Left lobe of liver (tissue), 2 donors: ENCODE data around the gene ARHGEF12. TPM values are rescaled to one million over a fixed set of nuclear protein-coding genes. Genes with fewer than 3 reads are reported as not detected.
A peak's percentile ranks its signal among the peaks of the same experiment; 100 is the strongest.

Experiments used
- ATAC-seq: fragments of 200-7000 bp; cut with Tn5 transposase; one replicate; pipeline ENCODE4 v1.9.1; 2020; ENCODE audit warnings: mild to moderate bottlenecking, moderate library complexity
- DNase-seq: peaks from one replicate; pipeline ENCODE4 v3.0.0-alpha.2; 2020; ENCODE audit warnings: low spot score
- total RNA-seq: library from RNA; stranded (reverse); gene quantifications from one replicate; pipeline ENCODE4 v1.2.1, GENCODE V29; 2021
- donor health status: DM: no; HTN: no; CAD: no; lungs with moderate emphysema.
- donor health status: DM: no; HTN: yes; CAD: no.

The ARHGEF12 gene
- total RNA-seq, 1 donor from 2014 or later = 68.7 TPM

- no peak for ATAC-seq
- no peak for DNase-seq
These were observed 4.3 kb downstream of the ARHGEF12 start for GRCh38 chr11:120340529-120340928.

DNA sequence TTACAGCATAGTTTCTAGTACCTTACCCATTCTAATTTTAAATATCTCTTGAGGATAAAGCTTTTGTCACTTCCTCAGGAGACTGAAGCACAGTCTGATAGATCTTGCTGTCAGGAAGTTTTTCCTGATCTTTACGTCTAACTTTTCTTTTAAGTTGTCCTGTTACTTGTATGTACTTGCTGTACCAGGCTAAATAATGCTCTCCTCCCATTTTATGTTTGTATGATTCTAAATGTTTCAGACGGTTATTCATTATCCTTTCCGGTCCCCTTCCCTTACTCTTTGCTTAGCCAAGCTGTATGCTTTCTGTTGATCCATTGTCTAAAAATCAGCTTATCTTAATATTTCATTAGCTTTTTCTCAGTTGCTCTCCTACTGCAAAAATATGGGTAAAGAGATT is 6.0 kb downstream of the ARHGEF12 start:
- ATAC-seq (no peak), DNase-seq (no peak)

- ATAC-seq (no peak), DNase-seq (no peak)
These were observed 6.5 kb downstream of the ARHGEF12 start for GRCh38 chr11:120342678-120343077.

GRCh38 chr11:120343429-120343828 is 7.2 kb downstream of the ARHGEF12 start:
- ATAC-seq (peak; percentile 39), DNase-seq (no peak)

DNA sequence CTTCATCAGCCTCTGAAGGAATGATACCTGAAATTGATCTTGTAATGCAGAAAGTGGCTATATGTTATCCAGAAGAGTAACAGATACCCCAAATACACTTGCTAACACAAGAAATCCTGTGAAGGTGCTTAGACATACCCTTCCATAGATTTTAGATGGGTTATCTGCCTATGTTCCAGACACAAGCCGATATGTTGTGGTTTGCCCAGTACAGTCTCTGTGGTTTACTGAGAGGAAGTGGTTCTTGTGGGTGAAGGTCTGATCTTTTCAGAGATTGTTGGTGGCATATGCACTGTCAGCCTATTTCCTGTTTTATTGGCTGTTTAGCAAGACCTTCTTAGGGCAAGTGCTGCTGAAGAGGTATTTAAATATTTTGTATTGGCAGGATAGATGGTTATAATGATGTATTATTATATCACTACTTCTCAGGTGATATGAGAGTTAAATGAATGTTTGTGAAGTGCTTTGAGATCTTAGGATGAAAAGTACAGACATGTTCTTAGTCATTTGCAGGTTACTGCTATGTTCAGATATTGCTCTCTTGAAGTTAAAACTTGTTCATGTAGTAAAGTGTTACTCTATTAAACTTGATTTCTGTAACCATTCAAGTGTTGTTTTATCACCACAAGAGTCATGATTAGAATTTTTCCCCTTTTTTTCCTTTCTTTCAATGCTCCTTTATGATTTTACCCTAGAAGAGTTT is 8.2 kb downstream of the ARHGEF12 start:
- no peak for DNase-seq
- ATAC-seq = no peak

GRCh38 chr11:120346233-120346632 is 10.0 kb downstream of the ARHGEF12 start:
- ATAC-seq (peak; percentile 15), DNase-seq (no peak)

DNA sequence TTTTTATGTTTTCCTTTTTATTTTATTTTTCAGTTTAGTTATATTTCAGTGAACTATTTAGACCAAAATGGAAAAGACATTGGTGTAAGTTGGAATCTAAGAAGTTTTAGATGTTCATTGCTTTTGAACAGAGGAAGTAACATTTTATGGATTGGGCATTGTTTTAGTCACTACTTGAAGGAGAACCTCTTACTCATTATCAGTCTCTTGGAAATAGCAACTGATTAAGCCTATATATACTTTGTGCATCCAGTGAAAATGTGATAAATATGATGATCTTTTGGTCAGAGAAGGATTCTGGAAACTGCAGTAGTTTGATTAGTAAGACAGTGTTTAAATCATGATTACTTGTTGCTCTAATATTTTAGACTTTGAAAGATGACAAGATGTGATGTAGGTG is 14.4 kb downstream of the ARHGEF12 start:
- DNase-seq (no peak), ATAC-seq (no peak)

DNA sequence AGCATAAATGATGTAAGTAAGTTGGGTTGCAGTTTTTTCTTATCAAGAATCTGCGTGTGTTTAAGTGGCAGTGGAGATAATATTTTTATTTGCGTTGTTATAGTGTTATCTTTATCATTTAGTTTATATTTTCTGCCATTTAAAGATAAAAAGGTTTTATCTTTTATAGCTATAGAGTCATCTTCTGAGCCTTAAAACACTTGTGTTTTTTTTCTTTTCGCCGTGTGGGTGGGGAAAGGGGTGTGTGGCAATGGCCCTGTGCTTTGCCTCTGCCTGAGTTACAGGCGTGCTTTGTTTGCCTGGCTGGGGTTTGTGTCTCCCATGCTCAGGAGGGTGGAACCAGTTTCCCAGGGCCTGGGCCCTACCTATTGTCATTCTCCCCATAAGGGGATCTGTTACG is 16.2 kb downstream of the ARHGEF12 start:
- ATAC-seq = peak; percentile 57
- no peak for DNase-seq

GRCh38 chr11:120354068-120354467 is 17.9 kb downstream of the ARHGEF12 start:
- peak; percentile 19 for ATAC-seq
- DNase-seq = no peak

GRCh38 chr11:120354779-120355178 is 18.6 kb downstream of the ARHGEF12 start:
- peak; percentile 61 for ATAC-seq

GRCh38 chr11:120357620-120358019 is 21.4 kb downstream of the ARHGEF12 start:
- DNase-seq (no peak), ATAC-seq (no peak)

More at GRCh38 chr11:120354779-120355178, 18.6 kb downstream of the ARHGEF12 start:
- DNase-seq = no peak

DNA sequence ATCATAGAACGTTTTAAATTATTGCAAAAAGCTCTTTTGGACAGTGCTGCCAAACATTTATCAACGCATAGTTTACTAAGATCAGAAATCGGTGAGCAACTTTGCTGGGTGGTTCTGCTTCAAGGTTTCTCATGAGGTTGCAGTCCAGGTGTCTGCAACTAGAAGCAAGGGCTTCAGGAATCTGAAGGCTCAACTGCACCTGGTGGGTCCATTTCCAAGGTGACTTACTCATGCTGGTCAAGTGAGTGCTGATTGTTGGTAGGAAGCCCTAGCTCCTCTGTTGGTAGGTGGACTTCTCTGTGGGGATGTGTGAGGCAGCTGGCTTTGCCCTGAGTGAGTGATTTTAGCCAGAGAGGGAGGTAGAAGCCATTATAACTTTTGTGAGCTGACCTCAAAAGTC is 22.5 kb downstream of the ARHGEF12 start:
- ATAC-seq = no peak
- DNase-seq = no peak

- ATAC-seq = no peak
- no peak for DNase-seq
These were observed 27.2 kb downstream of the ARHGEF12 start for GRCh38 chr11:120363436-120363835.

DNA sequence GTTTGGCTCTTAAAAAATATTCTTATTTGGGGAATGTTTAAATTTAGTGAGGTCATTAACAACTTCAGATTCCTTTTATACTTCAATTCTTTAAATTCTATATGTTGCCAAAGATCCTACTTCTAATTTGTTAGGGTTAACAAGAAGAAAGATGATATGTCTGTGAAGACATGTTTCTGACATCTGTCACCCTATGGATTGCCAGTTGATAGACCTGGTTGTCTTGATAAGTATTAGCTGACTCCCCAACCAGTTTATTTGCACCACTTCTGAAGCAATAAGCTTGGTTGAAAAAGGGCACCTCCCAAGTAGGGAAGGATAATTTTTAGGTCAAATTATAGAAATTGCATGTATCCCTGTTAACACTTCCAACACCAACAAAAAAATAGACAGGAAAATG is 29.3 kb downstream of the ARHGEF12 start:
- no peak for DNase-seq
- ATAC-seq = no peak

DNA sequence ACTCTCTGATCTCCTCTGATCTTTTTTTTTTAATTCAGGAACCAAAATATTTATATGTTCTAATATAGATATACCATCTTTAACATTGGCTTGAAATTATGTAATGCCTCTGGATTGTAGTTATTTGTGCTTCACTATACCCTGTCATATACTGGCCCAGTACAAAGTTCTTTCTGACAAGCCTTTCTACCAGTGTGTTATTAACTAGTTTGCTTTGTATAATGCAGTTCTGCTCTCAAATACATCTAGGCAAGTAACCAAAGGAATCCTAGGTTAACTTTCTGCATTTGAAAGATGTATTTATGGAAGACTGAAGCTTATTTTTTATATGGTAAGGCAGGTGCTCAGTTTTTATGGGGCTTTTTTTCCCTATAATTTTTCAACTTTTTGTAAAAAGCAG is 36.1 kb downstream of the ARHGEF12 start:
- DNase-seq (no peak), ATAC-seq (peak; percentile 88)

DNA sequence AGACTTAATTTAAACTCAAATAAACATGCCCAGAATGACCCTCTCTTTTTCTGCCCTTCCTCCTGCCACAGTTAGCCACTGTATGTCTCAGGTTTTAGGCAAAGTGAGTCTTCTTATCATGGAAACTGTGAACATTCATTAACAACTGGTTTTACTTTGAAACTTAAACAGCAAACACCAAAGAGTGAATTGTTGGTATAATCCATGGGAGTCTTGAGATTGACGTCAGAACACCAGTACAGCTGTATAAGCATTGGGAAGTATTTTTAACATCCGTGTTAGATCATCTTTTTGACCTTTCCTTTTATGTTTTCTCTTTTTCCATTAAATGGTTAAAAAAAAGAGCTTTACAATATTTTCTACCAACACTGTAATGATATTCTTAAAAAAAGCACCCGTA is 38.9 kb downstream of the ARHGEF12 start:
- no peak for ATAC-seq

DNA sequence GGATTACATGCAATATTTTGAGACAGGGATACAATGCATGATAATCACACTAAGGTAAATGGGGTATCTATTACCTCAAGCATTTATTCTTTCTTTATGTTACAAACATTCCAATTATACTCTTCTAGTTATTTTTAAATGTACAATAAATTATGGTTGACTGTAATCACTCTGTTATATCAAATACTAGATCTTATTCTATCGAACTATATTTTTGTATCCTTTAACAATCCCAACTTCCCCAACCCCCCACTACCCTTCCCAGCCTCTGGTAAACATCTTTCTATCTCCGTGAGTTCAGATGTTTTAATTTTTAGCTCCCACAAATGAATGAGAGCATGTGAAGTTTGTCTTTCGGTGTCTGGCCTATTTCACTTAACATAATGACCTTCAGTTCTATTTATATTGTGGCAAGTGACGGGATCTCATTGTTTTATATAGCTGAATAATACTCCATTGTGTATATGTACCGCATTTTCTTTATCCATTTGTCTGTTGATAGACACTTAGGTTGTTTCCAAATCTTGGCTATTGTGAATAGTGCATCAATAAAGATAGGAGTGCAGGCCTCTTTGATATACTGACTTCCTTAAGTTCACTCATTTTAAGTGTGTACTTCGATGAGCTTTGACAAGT is 40.5 kb downstream of the ARHGEF12 start:
- DNase-seq (no peak), ATAC-seq (no peak)

More for the DNA sequence above, 38.9 kb downstream of the ARHGEF12 start:
- DNase-seq = no peak

DNA sequence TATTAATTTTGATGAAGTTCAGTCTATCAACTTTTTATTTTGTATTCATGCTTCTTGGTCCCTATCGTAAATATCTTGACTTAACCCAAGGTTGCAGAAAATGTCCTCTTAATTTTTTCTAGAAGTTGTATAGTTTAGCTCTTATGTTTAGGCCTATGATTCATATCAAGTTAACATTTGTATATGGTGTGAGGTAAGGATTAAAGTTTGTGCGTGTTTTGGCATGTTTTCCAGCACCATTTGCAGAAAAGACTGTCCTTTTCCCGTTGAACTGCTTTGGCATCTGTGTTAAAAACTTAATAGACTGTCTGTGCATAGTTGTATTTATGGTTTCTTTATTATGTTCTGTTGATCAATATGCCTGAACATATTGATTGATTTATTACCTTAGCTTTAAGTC is 42.3 kb downstream of the ARHGEF12 start:
- DNase-seq (no peak), ATAC-seq (no peak)

DNA sequence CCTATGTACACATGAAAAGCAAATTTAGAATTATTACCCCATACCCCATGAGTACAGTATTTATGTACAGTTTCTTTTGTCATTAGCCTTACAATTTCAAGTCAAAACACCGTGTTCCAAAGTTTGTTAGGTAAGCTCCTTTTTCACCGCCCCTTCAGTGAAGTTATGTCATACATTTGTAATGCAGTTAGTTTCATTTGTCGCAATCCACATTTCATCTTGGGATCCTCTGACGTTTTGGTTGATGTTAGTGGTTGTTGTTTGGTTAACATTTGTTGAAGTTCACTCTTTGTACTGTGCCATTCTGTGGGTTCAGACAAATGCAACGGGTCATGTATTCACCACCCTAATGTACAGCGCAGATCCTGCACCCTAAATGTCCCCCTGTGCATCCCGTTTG is 45.2 kb downstream of the ARHGEF12 start:
- DNase-seq (no peak), ATAC-seq (no peak)

- ATAC-seq (peak; percentile 25), DNase-seq (no peak)
These were observed 47.4 kb downstream of the ARHGEF12 start for GRCh38 chr11:120383518-120384155.

- ATAC-seq (peak; percentile 39), DNase-seq (no peak)
These were observed 48.3 kb downstream of the ARHGEF12 start for GRCh38 chr11:120384476-120384875.

DNA sequence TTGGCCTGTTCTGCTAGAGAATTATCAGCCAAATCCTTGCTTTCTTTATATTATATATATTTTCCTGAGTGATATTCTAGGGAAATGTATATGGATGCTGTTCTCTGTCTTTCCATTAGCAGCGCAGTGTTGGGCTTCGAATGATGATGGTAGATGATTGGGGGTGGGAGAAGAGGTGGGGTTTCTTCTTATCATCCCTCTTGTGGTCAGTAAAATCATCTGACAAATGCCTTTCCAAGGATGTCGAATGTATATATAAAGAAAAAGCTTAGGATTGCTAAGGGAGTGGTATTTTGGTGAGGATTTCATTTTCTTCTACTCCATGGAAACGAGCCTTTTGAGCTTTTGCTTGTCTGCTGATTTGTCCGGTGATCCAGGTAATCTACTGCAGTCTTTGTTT is 48.9 kb downstream of the ARHGEF12 start:
- ATAC-seq = no peak
- no peak for DNase-seq
